ENCODE data around the gene KCNK6. TPM values are rescaled to one million over a fixed set of nuclear protein-coding genes. Genes with fewer than 3 reads are reported as not detected.

Gene KCNK6
- total and polyA plus RNA-seq, 10 of the 15 experiments (the other 5 are each of a cell fraction or from before 2014, with no cell fraction given) = 0.04 to 1.4 (median 1.1) TPM

GRCh38 chr19:38351865-38352395, 32.3 kb downstream of the KCNK6 start:
- no peaks in the 10 kb centered on the region for H3K36me3 ChIP-seq (ENCODE audit: control insufficient read depth in 2 of 2, insufficient read depth in 2 of 2, low read length in 1 of 2)
- SMC1A ChIA-PET (ENCODE audit: uncharacterized antibody, unreplicated experiment) = no interaction called here
- no peak overlapping the region for H2AFZ ChIP-seq (ENCODE audit: control insufficient read depth, low read depth, low read length)
- H3K9ac ChIP-seq (ENCODE audit: control insufficient read depth, insufficient read depth, low read length) = no peak overlapping the region
- H3K27ac ChIP-seq (ENCODE audit: control insufficient read depth, insufficient read depth) = no peak overlapping the region
- H3K9me3 ChIP-seq (replicated peaks; ENCODE audit: control insufficient read depth, insufficient read depth, low read length) = no peaks in the 10 kb centered on the region
- WGBS (ENCODE audit: insufficient coverage, insufficient replicate concordance, low lambda C conversion rate, missing lambda C conversion rate) = 46% methylated on average over 9 of the region's 9 CpGs
- in situ Hi-C loops (cut with MboI) (no loop called here), intact Hi-C loops (cut with micrococcal nuclease; ENCODE audit: unreplicated experiment) (no loop called here)
- POLR2A ChIA-PET = interaction anchor here (1.1 kb wide), 1 partner anchor 16 kb away, joined by 3 read pairs; the partner anchor contains the start of gene CATSPERG
- FAIRE-seq (no peak), ATAC-seq (no peak), DNase-seq (ENCODE audit: low read depth, low spot score) (no peak)
- H4K20me1 ChIP-seq (ENCODE audit: control insufficient read depth, insufficient read depth) = no peaks in the 10 kb centered on the region
- H3K4me2 ChIP-seq (ENCODE audit: control insufficient read depth, insufficient read depth) = no peak overlapping the region
- RAD21 ChIA-PET (ENCODE audit: unreplicated experiment) = no interaction called here
- CTCF ChIA-PET = interaction anchor here (0.6 kb wide), 1 partner anchor 12 kb away, joined by 3 read pairs; no protein-coding TSS in a partner anchor
- no TSS peak for BruUV-seq (replicated peaks)
- no peaks in the 10 kb centered on the region; a peak in 1 of 4 replicates for H3K27me3 ChIP-seq (replicated peaks in 1 of 2; ENCODE audit: control insufficient read depth in 2 of 2, insufficient read depth in 2 of 2, low read length in 1 of 2)
- H3K79me2 ChIP-seq (ENCODE audit: control insufficient read depth, insufficient read depth, low read length) = no peaks in the 10 kb centered on the region
- no peaks in the 10 kb centered on the region for H3K4me1 ChIP-seq (ENCODE audit: control insufficient read depth, insufficient read depth, low read length)
- H3K4me3 ChIP-seq = no peak overlapping the region
- TF ChIP-seq ATF7 (IDR thresholded peaks at IDR 0.05; ENCODE audit: low read depth) = no peak
- TF ChIP-seq ZNF622 (IDR thresholded peaks at IDR 0.05) = no peak
- TF ChIP-seq FOS (IDR thresholded peaks at IDR 0.05; ENCODE audit: borderline replicate concordance, extremely low read depth, insufficient read length) = no peak
- TF ChIP-seq E2F8 (IDR thresholded peaks at IDR 0.05; ENCODE audit: low read depth, partially characterized antibody) = no peak
- TF ChIP-seq E4F1 (IDR thresholded peaks at IDR 0.05; ENCODE audit: borderline replicate concordance, partially characterized antibody) = no peak
- TF ChIP-seq RAD51 (IDR thresholded peaks at IDR 0.05) = no peak
- TF ChIP-seq TARDBP (IDR thresholded peaks at IDR 0.05; ENCODE audit: borderline replicate concordance) = no peak
- TF ChIP-seq ZNF687 (IDR thresholded peaks at IDR 0.05) = no peak
- TF ChIP-seq FOXK2 (IDR thresholded peaks at IDR 0.05) = no peak
- no peak for TF ChIP-seq MAX (IDR thresholded peaks at IDR 0.05; ENCODE audit: low read depth, low read length)
- no peak for TF ChIP-seq TCF12 (IDR thresholded peaks at IDR 0.05; ENCODE audit: low read depth, low read length)
- TF ChIP-seq BRCA1 (IDR thresholded peaks at IDR 0.05; ENCODE audit: low read depth, low read length) = no peak
- no peak for TF ChIP-seq SPI1 (IDR thresholded peaks at IDR 0.05; ENCODE audit: borderline replicate concordance, insufficient read depth, low read depth, low read length)
